Kidney glomerular epithelial cell (primary cell): Measurements from ENCODE around the gene ST8SIA1.
"Not testable (repeated sequence)": the region's sequence is repeated elsewhere in the genome, so short reads cannot be mapped to it uniquely, and the experiment has no call there.

Experiments
- DNase-seq: peaks from one replicate; lab custom pipeline; 2025; lab: John Stamatoyannopoulos, UW

The ST8SIA1 gene

GRCh38 chr12:22169376-22169775 lies 165.1 kb downstream of the ST8SIA1 start:
- DNase-seq: no peak

GRCh38 chr12:22164139-22164538 lies 170.4 kb downstream of the ST8SIA1 start:
- DNase-seq: no peak

- no peak for DNase-seq
These were observed 170.9 kb downstream of the ST8SIA1 start for GRCh38 chr12:22163594-22163993.

DNA sequence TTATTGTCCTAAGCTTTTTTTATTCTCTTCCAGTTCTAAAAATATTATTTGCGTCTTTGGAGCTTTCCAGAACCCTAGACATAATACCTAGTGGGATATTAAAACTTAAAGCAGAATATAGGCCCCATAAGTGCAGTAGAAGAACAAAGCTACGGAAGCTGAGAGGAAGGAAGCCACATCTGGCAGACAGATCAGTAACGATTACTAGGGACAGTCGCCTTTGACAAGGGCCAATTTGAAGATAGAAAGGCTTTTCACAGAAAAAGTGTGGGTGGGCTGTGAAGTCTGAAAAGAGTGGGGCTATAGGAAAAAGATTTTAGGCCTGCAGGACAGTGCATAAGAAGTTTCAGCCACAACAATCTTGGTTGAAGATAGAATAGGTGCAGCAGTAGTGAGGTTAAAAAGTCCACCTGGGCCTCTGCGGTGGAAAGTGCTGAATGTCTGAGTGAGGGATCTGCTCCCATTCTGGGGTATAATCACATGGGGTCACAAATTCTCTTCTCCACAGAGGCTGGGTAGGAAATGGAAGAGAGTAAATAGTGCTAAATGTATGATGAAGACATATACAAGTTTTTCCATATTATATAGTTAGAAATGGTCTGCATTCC lies 174.0 kb downstream of the ST8SIA1 start:
- no peak for DNase-seq

DNA sequence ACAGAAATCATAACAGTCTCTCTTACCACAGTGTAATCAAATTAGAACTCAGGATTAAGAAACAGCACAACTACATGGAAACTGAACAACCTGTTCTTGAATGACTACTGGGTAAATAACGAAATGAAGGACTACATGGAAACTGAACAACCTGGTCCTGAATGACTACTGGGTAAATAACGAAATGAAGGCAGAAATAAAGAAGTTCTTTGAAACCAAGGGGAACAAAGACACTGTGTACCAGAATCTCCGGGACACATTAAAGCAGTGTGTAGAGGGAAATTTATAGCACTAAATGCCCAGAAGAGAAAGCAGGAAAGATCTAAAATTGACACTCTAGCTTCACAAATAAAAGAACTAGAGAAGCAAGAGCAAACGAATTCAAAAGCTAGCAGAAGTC lies 185.2 kb downstream of the ST8SIA1 start:
- DNase-seq: not testable (repeated sequence)

DNA sequence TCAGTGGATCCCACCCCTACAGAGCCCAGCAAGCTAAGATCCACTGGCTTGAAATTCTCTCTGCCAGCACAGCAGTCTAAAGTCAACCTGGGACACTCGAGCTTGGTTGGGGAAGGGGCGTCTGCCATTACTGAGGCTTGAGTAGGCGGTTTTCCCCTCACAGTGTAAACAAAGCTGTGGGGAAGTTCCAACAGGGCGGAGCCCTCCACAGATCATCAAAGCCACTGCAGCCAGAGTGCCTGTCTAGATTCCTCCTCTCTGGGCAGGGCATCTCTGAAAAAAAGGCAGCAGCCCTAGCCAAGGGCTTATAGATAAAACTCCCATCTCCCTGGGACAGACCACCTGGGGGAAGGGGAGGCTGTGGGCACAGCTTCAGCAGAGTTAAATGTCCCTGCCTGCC lies 187.8 kb downstream of the ST8SIA1 start:
- not testable (repeated sequence) for DNase-seq
